ENCODE measurements around the gene P3H2.
"Not testable (repeated sequence)": the region's sequence is repeated elsewhere in the genome, so short reads cannot be mapped to it uniquely, and the experiment has no call there.

P3H2 gene

GRCh38 chr3:190083635-190084034, 37.1 kb downstream of the P3H2 start:
- no peak for DNase-seq (ENCODE audit: low spot score)

GRCh38 chr3:190081389-190081788, 39.3 kb downstream of the P3H2 start:
- no peak for DNase-seq (ENCODE audit: low spot score)

DNA sequence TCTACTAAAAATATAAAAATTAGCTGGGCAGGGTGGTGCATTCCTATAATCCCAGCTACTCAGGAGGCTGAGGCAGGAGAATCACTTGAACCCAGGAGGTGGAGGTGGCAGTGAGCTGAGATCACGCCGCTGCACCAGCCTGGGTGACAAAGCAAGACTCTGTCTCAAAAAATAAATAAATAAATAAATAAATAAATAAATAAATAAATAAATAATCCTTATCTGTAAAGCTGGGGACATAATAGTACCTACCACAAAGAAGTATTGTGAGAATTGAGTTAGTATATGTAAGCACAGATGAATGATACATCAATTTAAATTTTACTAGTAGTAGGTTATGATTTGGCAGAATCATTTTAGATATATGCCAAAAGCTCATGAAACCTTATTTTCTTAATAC, 41.5 kb downstream of the P3H2 start:
- DNase-seq (ENCODE audit: low spot score), result not testable (repeated sequence)

DNA sequence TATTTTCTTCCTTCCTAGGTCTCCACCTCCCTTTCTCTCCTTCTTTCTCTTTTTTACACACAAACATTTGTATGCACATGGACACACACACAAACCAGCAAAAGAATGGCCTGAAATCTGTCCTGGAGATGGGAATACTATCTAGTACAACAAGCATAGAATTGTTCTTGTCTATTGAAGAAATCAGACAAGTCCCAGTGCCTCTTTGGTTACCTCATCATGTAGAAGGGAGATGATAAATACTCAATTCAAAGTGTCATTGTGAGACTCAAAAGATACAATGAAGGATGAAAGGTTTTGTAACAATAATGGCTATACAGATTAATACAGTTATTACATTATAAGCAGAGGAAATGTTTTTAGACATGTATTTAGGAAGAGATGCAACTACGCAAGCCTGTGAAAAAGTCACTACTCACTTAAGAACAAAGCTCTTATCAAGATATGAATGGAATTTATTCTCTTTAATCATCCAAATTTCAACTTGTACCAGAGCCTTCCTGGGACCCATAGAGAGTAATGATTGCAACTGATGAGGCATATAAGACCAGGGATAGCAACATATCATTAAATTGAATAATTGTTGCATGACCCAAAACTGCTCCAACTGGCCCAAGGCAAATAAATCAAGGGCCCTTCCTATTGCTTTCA, 43.2 kb downstream of the P3H2 start:
- no peak for DNase-seq (ENCODE audit: low spot score)

DNA sequence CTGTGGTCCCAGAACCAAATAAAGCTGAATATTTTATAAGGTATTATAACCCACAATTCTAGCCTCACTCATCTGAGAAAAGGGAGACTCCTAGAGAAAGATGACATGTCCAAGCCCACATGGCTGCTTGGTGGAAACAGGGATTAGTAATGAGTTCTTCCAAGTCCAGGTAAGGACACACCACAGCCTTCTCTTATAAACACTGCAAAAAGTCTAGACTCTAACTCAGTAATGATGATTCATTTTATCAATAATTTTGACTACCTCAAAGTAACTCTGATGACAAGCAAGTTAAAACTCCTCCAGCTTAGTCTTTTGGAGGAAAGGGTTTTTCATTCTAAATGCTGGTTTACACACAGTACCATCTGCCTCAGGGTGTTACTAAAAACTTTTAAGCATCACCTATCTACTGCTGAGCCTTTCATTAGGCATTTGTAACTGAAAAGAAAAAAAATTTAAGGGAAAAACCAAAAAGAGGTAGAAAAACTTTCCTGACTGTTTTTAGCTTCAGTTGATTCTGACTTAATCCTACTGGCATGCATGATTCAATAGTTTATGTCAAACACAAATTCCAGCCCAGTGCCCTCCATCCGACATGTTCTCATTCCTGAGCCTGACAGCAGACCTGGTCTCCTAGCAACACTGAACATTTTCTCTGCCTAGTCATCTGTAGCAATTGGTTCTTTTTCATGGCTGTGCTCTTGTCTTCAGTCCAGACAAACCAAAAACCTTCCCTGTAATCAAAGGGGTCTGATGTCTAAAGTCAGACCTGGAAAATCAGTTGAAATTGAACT, 43.9 kb downstream of the P3H2 start:
- DNase-seq (ENCODE audit: low spot score), result peak; percentile 71

DNA sequence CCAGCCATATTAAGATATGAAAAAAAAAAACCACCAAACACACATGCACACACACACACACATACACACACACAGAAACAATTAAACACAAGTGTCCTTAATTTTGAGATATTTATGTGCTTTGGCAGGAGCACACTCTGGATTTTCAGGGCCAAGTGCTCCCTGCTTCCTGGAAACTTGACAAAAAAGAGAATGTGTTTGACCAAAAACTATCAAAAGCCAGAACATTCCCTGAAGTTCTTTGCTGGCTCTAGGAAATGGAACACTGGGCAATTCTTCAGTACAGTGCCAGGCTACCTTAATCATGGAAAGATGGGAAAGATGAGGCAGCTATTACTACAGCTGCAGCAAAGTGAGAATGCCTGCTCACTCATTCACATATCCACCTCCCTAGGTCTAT, 44.6 kb downstream of the P3H2 start:
- no peak for DNase-seq (ENCODE audit: low spot score)

- DNase-seq (ENCODE audit: low spot score), result no peak
Measured at GRCh38 chr3:190074817-190075216, 45.9 kb downstream of the P3H2 start.

- DNase-seq (ENCODE audit: low spot score), result no peak
Measured at GRCh38 chr3:190073264-190074008, 47.3 kb downstream of the P3H2 start.

- no peak for DNase-seq (ENCODE audit: low spot score)
Measured at GRCh38 chr3:190072856-190073255, 47.8 kb downstream of the P3H2 start.

DNA sequence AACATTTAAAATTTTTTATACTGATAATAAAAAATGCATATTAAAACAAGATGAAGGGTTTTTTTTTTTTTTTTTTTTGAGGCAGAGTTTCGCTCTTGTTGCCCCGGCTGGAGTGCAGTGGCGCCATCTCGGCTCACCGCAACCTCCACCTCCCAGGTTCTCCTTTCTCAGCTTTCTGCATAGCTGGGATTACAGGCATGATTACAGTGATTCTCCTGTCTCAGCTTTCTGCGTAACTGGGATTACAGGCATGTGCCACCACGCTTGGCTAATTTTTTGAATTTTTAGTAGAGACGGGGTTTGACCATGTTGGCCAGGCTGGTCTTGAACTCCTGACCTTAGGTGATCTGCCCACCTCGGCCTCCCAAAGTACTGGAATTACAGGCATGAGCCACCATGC, 48.8 kb downstream of the P3H2 start:
- DNase-seq (ENCODE audit: low spot score), result not testable (repeated sequence)

GRCh38 chr3:190070622-190071347, 49.9 kb downstream of the P3H2 start:
- no peak for DNase-seq (ENCODE audit: low spot score)

- no peak for DNase-seq (ENCODE audit: low spot score)
Measured at GRCh38 chr3:190065204-190065603, 55.5 kb downstream of the P3H2 start.

DNA sequence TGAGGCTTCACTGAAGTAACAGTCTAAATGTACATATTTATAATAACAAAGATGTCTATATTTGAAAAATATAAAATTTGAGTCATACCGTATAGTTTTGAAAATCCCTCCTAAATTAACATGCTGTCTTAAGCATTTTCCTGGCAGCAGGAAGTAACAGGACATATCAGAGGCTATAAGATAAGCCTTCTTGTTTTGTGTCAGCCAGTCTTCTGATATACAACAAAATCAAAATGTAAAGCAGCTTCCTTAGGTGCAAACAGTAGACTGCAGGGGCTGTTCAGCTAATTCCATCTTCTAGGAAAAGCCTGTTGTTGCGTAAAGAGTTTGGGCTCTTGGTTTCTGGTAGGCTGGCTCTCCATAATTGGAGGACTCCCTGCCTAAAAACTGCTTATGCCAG, 56.0 kb downstream of the P3H2 start:
- no peak for DNase-seq (ENCODE audit: low spot score)

DNA sequence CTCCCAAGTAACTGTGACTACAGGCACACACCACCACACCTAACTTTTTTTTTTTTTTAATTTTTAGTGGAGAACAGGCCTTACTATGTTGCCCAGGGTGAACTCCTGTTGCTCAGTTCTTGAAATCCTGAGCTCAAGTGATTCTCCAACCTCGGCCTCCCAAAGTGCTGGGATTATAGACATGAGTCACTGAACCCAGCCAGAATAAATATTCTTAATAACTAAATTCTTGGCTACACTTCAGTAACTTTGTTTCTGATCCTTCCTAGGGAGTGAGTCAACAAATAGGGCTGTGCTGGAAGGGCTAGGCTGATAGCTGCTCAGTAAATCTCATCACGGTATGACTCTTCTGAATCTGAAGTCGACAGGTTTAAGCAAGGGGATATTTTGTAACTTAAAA, 56.6 kb downstream of the P3H2 start:
- no peak for DNase-seq (ENCODE audit: low spot score)

DNA sequence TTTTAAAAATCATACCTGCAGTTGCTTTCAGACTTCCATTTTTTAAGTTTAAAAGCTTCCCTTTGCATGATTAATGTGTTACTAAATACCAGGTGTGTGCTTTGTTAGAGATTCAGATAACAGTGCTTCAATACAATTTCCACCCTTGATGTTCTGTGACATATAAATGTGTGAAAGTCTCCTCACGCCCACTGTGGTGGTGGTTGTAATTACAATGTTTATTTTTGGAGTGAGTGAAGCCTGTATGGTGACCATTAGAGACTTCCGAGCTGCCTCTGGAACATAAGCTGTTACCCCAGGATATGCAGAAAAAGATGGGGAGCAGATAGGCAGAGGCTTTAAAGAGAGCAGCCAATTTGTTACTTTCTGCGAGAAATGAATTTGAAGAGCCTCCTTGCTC, 57.2 kb downstream of the P3H2 start:
- no peak for DNase-seq (ENCODE audit: low spot score)

GRCh38 chr3:190060192-190060775, 60.4 kb downstream of the P3H2 start:
- DNase-seq (ENCODE audit: low spot score), result no peak

- DNase-seq (ENCODE audit: low spot score), result no peak
Measured at GRCh38 chr3:190059242-190059590, 61.5 kb downstream of the P3H2 start.

- no peak for DNase-seq (ENCODE audit: low spot score)
Measured at GRCh38 chr3:190058521-190059241, 62.0 kb downstream of the P3H2 start.

- no peak for DNase-seq (ENCODE audit: low spot score)
Measured at GRCh38 chr3:190056742-190057141, 64.0 kb downstream of the P3H2 start.

DNA sequence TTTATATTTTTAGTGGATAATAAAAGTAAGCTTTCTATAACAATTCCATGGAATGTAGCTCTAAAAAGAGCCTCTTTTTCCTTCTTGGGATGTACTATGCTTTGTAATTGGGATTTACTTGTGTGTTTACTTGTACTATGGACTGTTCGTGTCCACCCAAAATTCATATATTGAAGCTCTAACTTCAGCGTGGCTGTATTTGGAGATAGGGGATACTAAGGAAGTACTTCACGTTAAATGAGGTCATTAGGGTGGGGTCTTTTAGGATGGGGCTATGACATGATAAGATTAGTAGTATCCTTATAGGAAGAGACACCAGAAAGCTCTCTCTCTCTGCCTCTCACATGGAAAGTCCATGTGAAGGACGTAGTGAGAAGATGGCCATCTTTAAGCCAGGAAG, 64.9 kb downstream of the P3H2 start:
- no peak for DNase-seq (ENCODE audit: low spot score)

DNA sequence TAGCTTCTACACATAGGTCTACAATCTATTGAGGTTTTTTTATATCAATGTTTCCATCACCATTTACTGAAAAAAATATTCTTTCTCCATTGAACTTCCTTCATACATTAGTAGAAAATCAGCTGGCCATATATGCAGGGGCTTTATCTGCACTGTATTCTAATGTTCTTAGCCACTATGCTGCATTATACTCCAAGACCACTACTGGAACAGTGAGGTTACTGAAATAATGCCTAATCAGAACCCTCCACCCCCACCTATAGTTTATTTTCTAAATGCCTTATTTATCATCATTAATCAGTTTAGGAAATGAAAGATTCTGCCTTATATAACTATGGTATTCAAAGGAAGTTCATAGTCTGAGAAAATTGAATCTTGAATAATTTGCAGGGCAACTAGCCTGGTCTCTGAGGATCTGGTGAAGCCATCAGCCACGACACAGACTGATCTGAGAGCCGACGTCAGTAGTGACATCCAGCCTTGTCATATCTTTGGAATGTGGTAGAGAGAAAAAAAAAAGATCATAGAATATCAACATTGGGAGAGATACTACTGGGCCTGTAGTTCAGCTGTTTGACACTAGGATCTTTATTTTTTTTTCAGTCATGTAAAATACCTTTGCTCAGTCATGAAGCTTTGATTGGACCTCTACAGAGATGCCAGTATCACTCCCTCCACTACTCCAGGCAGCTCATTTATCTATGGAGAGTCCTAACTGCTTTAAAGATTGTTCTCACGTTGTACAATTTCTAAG, 66.6 kb downstream of the P3H2 start:
- no peak for DNase-seq (ENCODE audit: low spot score)

Data from iPS-NIHi11 (cell line).